ENCODE measurements around the gene ARID1B. TPM values are rescaled to one million over a fixed set of nuclear protein-coding genes. Genes with fewer than 3 reads are reported as not detected.

Gene ARID1B
- total RNA-seq, 2 donors from 2014 or later, result 65.1 to 99.4 TPM

DNA sequence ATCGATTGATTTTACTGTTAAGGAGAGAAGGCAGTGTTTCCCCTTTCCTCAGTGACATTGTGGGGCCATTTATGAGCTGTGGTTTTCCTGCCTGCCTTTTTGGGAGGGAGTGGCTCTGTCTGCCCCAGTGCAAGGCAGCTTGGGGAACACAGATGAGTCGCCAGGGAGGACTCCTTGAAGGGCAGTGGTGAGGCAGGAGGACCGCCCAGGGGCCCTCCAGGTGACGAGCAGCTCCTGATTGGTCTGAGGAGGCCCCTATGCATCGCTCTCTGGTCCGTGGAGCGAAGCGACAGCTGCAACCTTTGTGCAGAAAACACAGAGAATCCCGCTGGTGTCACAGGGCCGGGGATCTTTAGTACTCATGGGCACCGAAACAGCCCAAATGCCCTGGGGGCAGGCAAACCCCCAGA, 445.8 kb downstream of the ARID1B start:
- no peak overlapping the region for H3K4me3 ChIP-seq
- no peak for TF ChIP-seq POLR2AphosphoS5 (IDR thresholded peaks at IDR 0.05)
- no peak for TF ChIP-seq POLR2A (IDR thresholded peaks at IDR 0.05)
- TF ChIP-seq, protein P1, sequence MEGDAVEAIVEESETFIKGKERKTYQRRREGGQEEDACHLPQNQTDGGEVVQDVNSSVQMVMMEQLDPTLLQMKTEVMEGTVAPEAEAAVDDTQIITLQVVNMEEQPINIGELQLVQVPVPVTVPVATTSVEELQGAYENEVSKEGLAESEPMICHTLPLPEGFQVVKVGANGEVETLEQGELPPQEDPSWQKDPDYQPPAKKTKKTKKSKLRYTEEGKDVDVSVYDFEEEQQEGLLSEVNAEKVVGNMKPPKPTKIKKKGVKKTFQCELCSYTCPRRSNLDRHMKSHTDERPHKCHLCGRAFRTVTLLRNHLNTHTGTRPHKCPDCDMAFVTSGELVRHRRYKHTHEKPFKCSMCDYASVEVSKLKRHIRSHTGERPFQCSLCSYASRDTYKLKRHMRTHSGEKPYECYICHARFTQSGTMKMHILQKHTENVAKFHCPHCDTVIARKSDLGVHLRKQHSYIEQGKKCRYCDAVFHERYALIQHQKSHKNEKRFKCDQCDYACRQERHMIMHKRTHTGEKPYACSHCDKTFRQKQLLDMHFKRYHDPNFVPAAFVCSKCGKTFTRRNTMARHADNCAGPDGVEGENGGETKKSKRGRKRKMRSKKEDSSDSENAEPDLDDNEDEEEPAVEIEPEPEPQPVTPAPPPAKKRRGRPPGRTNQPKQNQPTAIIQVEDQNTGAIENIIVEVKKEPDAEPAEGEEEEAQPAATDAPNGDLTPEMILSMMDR (IDR thresholded peaks at IDR 0.05), result no peak
- intact Hi-C loops (cut with DNase I), result no loop called here
- DNase-seq (ENCODE audit: low spot score), result no peak
- H3K36me3 ChIP-seq, result no peaks in the 10 kb centered on the region
- H3K9me3 ChIP-seq, result no peaks in the 10 kb centered on the region
- 83% methylated on average over 11 of the region's 11 CpGs for WGBS
- peaks cover 10% of the 10 kb centered on the region for H3K4me1 ChIP-seq (replicated peaks)
- H3K27me3 ChIP-seq (replicated peaks; ENCODE audit: insufficient read depth), result no peaks in the 10 kb centered on the region
- no peak overlapping the region for H3K27ac ChIP-seq

DNA sequence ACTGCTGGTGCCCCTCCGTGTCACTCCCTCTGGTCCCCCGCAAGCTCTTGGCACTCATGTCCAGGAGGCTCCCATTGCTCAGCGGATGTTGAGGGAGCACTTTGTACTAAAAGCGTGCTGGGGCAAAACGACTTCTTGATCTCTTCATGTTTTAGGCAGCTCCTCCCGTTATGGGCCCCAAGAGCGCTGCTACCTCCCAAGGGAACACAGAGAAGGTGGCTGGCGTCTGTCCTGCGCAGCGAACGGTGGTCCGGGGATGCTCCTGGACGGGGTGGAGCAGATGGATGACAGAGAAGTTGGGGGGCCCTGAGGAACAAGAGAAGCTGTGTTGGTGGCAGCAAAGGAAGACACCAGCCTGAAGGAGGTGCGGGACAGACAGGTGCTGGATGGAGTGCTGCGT, 446.3 kb downstream of the ARID1B start:
- no peaks in the 10 kb centered on the region for H3K27me3 ChIP-seq (replicated peaks; ENCODE audit: insufficient read depth)
- 91% methylated on average over 14 of the region's 15 CpGs for WGBS
- H3K27ac ChIP-seq, result no peak overlapping the region
- DNase-seq (ENCODE audit: low spot score), result no peak
- H3K36me3 ChIP-seq, result no peaks in the 10 kb centered on the region
- no peaks in the 10 kb centered on the region for H3K9me3 ChIP-seq
- TF ChIP-seq, protein P1 (IDR thresholded peaks at IDR 0.05), result no peak
- TF ChIP-seq POLR2AphosphoS5 (IDR thresholded peaks at IDR 0.05), result no peak
- TF ChIP-seq POLR2A (IDR thresholded peaks at IDR 0.05), result no peak
- no peak overlapping the region for H3K4me3 ChIP-seq
- peaks cover 10% of the 10 kb centered on the region for H3K4me1 ChIP-seq (replicated peaks)
- intact Hi-C loops (cut with DNase I), result no loop called here

DNA sequence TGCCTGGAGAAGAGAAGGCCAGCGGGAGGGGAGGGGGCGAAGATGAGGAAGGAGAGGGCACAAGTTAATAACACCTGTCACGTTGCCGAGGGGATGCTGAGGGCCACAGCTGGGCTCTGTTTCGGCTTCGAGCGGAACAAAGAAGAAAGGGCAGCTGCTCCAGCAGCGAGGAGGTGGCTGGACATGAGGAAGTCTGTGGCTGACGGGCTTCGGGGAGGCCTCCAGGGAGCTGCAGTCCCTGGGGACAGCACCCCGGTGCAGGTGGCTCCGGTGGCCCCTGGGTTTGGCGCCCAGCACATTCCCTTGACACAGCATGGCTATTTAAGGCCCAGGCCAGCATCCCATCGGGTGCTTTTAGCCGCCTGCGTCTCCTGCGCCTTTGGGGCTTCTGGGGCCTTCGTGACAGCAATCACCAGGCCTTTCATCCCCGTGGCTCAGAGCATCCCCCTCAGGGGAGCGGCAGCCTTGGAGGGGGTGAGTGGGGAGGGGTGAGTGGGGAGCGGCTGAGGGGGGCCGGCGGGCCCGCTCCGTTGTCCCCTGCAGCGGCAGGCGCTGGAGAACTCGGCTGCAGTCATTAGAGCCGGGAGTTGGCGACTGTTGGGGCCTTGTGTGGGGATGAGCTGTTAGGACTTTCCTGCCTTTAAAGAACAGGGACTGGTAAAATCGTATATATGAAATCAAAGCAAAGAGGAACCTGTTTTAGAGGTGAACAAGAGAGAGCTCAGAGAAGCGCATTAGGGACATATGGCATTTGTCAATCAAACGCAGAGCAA, 447.2 kb downstream of the ARID1B start:
- H3K27me3 ChIP-seq (replicated peaks; ENCODE audit: insufficient read depth), result no peaks in the 10 kb centered on the region
- no peak for DNase-seq (ENCODE audit: low spot score)
- intact Hi-C loops (cut with DNase I), result no loop called here
- H3K4me3 ChIP-seq, result no peak overlapping the region
- H3K27ac ChIP-seq, result no peak overlapping the region
- no peak for TF ChIP-seq POLR2A (IDR thresholded peaks at IDR 0.05)
- TF ChIP-seq POLR2AphosphoS5 (IDR thresholded peaks at IDR 0.05), result no peak
- TF ChIP-seq, protein P1 (IDR thresholded peaks at IDR 0.05), result no peak
- H3K36me3 ChIP-seq, result no peaks in the 10 kb centered on the region
- peaks cover 10% of the 10 kb centered on the region for H3K4me1 ChIP-seq (replicated peaks)
- no peaks in the 10 kb centered on the region for H3K9me3 ChIP-seq
- WGBS, result 90% methylated on average over 33 of the region's 33 CpGs

DNA sequence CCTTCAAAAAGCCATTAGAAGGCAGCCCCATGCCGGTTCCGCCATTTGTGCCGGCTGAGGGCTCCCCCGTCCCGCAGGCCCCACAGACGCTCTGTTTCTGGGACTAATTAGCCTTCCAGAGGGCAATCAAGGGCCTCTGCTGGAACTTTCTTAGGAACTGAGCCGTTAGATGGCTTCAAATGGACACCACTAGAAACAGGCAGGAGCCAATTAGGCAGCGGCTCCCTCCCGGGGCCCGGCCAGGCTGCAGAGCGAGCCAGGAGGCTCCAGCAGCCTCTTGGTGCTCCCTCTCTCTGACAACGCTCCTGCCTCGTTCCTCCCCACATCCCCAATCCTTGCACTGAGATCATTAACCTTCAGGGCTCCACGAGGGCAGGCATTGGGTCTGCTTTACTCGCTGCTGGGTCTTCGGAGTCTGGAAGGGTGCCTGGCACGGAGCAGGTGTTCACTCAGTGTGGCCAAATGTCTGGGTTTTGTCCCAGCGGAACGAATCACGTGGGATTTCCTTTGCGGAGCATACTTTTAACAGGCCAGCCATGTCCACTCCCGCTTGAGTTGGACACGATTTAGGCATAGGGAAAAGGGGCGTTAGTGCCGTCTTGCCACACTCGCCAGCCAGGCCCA, 447.9 kb downstream of the ARID1B start:
- H3K36me3 ChIP-seq, result no peaks in the 10 kb centered on the region
- H3K27me3 ChIP-seq (replicated peaks; ENCODE audit: insufficient read depth), result no peaks in the 10 kb centered on the region
- WGBS, result 91% methylated on average over 26 of the region's 26 CpGs
- no peak overlapping the region for H3K4me3 ChIP-seq
- no peak for DNase-seq (ENCODE audit: low spot score)
- intact Hi-C loops (cut with DNase I), result no loop called here
- H3K9me3 ChIP-seq, result no peaks in the 10 kb centered on the region
- TF ChIP-seq, protein P1 (IDR thresholded peaks at IDR 0.05), result no peak
- no peak for TF ChIP-seq POLR2A (IDR thresholded peaks at IDR 0.05)
- no peak for TF ChIP-seq POLR2AphosphoS5 (IDR thresholded peaks at IDR 0.05)
- H3K27ac ChIP-seq, result no peak overlapping the region
- peaks cover 10% of the 10 kb centered on the region for H3K4me1 ChIP-seq (replicated peaks)

Measured in prostate gland (tissue), 2 donors.